ENCODE data around the gene CHCHD10.
A peak's percentile ranks its signal among the peaks of the same experiment; 100 is the strongest.

Gene CHCHD10

GRCh38 chr22:23767673-23768548 is at the start of gene CHCHD10:
Gene CHCHD10 (minus strand): TSS chr22:23767972. CDS start chr22:23767874, 98 bp downstream.
- peak; percentile 62 for DNase-seq

DNA sequence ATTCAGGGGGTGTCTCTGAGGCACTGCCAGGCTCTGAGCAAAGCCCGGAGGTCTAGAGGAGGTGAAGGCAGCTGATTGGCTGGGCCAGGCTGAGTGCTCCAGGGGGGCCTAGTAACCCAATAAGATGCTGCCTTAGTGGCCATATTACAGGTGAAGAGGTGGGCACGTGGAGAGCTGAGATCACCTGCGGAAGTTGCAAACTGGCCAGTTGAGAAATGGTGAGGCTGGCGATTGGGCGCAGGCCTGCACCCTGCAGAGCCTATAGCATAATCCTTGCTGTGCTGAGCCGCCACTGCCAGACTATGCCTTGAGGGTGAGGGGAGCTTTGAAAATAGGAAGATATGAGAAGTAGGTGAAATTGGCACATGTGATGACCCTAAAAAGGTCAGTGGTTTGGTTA is 49.4 kb upstream of the CHCHD10 start:
- DNase-seq, result no peak

DNA sequence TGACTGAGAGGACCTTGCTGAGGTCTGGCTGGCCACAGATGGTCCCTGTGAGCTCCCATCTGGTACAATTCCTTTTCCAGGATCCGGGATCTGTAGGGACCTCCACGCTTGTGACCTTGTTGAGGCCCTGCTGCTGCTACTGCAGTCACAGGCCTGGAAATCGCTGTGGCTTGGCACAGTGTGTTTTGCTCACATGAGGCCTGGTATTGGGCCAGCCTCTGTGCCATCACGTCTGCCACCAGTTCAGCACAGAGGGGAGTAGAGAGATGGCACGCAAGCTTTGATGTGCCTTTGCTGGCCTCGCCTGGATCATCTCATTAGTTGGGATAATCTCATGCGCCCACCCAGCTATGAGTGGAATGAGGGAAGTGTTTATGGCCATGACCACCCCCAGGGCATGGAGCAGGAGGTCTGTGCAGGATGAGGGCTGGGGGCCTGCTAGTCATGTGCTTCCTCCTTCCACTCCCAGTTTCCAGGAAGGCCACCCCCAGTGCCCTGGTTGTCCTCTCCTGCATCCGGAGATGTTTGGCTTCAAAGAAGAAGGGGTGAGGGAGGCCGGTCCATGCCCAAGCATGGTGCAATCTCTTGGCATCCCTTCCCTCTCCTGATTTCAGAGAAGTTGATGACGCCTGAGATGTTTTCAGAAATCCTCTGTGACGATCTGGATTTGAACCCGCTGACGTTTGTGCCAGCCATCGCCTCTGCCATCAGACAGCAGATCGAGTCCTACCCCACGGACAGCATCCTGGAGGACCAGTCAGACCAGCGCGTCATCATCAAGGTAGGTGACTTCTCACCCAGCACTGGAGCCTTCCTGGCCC is 48.6 kb upstream of the CHCHD10 start:
- DNase-seq, result no peak

DNA sequence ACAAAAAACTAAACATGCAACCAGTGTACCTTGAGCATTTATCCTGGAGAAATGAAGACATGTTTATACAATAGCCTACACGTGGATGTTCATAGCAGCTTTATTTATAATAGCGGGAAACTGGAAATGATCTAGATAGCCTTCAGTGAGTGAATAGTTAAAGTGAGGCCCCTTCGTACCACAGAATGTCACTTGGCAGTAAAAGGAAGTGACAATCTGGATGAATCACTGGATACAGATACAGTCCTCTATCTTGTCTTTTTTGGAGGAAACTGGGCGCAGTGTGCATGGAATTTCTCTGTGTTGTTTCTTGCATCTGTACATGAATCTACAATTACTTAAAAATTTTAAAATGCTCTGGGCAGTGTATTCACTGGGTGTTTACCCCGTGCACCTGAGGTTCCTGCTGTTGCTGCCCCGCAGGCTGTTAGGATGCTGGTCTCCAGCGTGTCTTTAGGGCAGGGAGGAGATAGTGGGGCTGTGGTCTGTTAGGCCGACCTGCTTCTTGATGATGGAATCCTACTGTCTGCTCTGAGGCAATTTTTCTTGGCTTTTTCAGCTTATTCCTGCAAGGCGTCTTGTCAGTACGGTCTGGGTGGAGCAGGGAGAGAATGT is 47.9 kb upstream of the CHCHD10 start:
- DNase-seq, result no peak

DNA sequence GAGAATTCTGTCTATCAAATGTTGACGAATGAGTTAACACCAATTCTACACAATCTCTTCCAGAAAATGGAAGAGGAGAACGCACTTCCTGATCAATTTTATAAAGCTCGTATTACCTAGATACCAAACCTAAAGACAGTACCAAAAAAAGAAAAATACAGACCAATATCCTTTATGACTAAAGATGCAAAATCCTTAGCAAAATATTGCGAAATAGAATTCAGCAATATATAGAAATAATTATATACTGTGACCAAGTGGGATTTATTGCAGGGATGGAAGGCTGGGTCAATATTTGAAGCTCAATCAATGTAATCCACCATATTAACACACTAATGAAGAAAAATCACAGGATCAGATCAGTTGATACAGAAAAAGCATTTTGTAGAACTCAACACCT is 44.6 kb upstream of the CHCHD10 start:
- no peak for DNase-seq

DNA sequence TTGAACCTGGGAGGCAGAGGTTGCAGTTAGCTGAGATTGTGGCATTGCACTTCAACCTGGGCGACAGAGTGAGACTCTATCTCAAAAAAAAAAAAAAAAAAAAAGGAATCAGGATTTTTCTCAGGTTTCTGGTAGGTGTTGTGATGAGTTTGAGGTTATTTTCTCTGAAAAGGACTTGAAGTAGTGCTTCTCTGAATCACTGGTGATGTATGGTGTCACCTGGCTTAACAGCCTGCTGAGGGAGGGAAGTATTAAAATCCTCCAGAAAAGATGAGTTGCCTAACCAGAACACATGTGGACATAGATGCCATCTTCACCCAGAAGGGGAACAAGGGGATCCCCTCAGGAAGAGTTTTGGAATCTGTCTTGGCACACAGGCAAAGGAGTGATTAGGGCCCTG is 39.1 kb upstream of the CHCHD10 start:
- DNase-seq, result no peak

GRCh38 chr22:23804781-23805291 is 37.1 kb upstream of the CHCHD10 start:
- no peak for DNase-seq

DNA sequence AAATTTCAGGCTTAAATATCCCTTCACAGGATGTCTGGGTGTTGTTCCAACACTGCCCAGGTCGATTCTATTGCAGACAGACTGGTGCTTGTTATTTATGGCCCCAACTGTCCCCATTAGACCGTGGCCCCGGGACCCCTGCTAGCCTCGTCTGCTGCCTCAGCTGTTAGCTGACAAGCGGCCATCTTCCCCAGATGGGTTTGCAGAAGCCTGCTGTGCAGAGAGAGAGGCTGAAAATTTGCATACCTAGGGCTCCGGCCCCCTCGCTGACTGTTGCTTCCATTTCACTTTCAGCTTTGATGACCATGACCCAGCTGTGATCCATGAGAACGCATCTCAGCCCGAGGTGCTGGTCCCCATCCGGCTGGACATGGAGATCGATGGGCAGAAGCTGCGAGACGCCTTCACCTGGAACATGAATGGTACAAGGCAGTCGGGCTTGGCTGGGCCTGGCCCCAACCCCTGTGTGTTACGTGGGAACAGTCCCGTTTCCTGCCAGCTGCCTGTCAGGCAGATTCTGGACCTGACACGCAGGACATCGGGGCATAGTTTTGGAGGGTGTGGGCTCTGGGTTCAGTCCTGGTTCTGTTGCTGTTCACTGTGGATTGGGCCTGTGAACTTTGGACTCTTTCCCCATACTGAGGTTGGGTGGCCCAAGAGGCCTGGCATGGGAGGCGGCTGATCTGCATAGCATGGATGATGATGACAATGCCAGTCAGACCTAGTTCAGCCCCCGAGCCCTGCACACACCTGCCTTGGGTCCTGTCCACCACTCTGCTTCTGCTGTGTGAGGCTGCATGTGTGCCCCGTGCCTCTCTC is 35.4 kb upstream of the CHCHD10 start:
- DNase-seq, result no peak

GRCh38 chr22:23801886-23802377 is 34.2 kb upstream of the CHCHD10 start:
- no peak for DNase-seq

GRCh38 chr22:23801238-23801821 is 33.6 kb upstream of the CHCHD10 start:
- no peak for DNase-seq

- DNase-seq, result no peak
Measured at GRCh38 chr22:23800297-23801237, 32.8 kb upstream of the CHCHD10 start.

- no peak for DNase-seq
Measured at GRCh38 chr22:23796461-23796860, 28.7 kb upstream of the CHCHD10 start.

DNA sequence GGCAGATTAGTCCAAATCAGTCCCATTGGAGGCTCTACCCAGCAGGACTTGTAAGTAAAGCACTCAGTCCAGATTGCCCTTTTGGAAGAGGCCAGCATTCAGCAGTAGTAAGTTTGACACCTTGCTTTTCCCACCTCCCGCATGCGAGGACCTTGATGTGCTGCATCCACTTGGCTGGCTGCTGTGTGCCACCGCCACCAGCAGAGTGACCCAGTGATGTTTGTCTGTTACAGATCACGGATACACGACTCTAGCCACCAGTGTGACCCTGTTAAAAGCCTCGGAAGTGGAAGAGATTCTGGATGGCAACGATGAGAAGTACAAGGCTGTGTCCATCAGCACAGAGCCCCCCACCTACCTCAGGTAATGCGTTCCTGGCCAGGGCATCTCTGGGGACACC is 25.6 kb upstream of the CHCHD10 start:
- DNase-seq, result no peak

GRCh38 chr22:23791738-23792645 is 24.2 kb upstream of the CHCHD10 start:
- no peak for DNase-seq

GRCh38 chr22:23790819-23791737 is 23.3 kb upstream of the CHCHD10 start:
- no peak for DNase-seq

DNA sequence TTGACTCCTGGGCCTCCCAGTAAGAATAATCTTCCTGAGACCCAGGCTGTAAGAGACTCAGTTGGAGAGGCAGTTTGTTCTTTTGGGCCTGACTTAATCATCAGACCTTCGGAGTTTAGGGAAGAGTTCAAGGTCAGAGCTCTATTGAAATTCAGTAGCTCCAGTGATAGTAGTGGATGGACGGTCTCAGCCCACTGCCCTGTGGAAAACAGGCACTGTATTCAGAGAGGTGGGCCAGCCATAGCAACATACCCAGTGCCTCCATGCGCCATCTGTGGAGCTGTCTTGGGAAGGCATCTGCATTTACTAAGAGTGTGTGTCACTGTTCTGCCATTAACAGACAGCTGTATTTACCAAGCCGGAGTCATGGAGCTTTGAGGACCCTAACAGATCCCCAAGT is 21.9 kb upstream of the CHCHD10 start:
- no peak for DNase-seq

DNA sequence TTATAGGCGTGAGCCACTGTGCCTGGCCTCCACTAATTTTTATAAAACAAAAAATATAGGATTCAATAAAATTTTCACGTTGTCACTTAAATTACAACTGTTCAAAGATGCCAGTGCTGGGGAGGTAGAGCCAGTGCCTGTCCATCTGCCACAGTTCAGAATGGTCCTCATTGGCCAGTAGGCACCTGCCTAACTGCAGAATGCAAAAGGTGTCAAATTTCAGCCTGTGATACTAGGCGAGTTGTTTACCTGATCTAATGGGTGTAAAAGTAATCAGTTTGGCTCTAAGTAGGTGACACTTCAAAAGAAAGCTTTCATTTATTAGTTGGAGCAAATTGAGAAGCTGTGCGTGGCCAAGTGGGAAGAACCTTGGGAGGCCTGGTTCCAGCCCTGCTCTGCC is 21.3 kb upstream of the CHCHD10 start:
- no peak for DNase-seq

GRCh38 chr22:23787910-23788309 is 20.1 kb upstream of the CHCHD10 start:
- DNase-seq, result no peak

DNA sequence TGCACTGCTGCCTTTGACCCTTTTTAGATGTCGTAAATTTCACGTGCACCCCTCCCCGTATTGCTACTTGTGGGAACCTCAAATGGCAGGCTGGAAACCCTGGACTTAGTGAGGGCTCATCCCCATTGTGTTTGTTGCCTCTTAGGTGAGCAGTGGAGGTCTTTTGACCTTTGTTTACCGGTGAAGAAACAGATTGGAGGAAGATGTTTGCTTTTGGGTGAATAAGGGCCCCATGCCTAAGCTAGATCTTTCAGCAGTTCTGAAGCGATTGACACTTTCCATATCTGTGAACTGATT is 19.8 kb upstream of the CHCHD10 start:
- no peak for DNase-seq
